HG03064 (cell line): Measurements from ENCODE around the gene NHSL2.

ENCODE experiments used
- ATAC-seq: cut with Tn5 transposase; IDR thresholded peaks from one replicate; pipeline ENCODE4 v1.9.1; 2021; ENCODE audit warnings: low read depth; ENCODE audit not compliant: unreplicated experiment

The NHSL2 gene

GRCh38 chrX:72125331-72126047 is 214.8 kb downstream of the NHSL2 start:
- no peak for ATAC-seq

GRCh38 chrX:72126048-72126415 is 215.4 kb downstream of the NHSL2 start:
- no peak for ATAC-seq

GRCh38 chrX:72126539-72127140 is 216.0 kb downstream of the NHSL2 start:
- ATAC-seq: peak; percentile 67

GRCh38 chrX:72127332-72127731 is 216.7 kb downstream of the NHSL2 start:
- no peak for ATAC-seq

GRCh38 chrX:72128183-72128834 is 217.7 kb downstream of the NHSL2 start:
- no peak for ATAC-seq

GRCh38 chrX:72128881-72129280 is 218.2 kb downstream of the NHSL2 start:
- no peak for ATAC-seq

GRCh38 chrX:72129661-72130060 is 219.0 kb downstream of the NHSL2 start:
- ATAC-seq: no peak

- no peak for ATAC-seq
Measured at GRCh38 chrX:72130156-72130761, 219.6 kb downstream of the NHSL2 start.

- ATAC-seq: no peak
Measured at GRCh38 chrX:72130762-72131250, 220.2 kb downstream of the NHSL2 start.

- ATAC-seq: no peak
Measured at GRCh38 chrX:72131317-72132294, 221.0 kb downstream of the NHSL2 start, which contains the start of gene RTL5. TSS of gene RTL5 (minus strand) at chrX:72131915.

- ATAC-seq: no peak
Measured at GRCh38 chrX:72132456-72132855, 221.8 kb downstream of the NHSL2 start.

GRCh38 chrX:72133851-72134546 is 223.4 kb downstream of the NHSL2 start:
- no peak for ATAC-seq

GRCh38 chrX:72137846-72138495 is 227.3 kb downstream of the NHSL2 start:
- ATAC-seq: no peak

- no peak for ATAC-seq
Measured at GRCh38 chrX:72139538-72139937, 228.9 kb downstream of the NHSL2 start.

- ATAC-seq: no peak
Measured at GRCh38 chrX:72141372-72142004, 230.8 kb downstream of the NHSL2 start.

- ATAC-seq: no peak
Measured at GRCh38 chrX:72142094-72142793, 231.6 kb downstream of the NHSL2 start.

GRCh38 chrX:72142794-72143608 is 232.4 kb downstream of the NHSL2 start:
- no peak for ATAC-seq
